Smooth muscle cell (in vitro differentiated cells): ENCODE results near the gene FAM240A. TPM values are rescaled to one million over a fixed set of nuclear protein-coding genes. Genes with fewer than 3 reads are reported as not detected.

ENCODE experiments used
- DNase-seq: peaks from one replicate; lab custom pipeline; 2025; ENCODE audit not compliant: unreplicated experiment; lab: John Stamatoyannopoulos, UW
- H2AFZ ChIP-seq: fragments of 200-600 bp; sonication (generic); 2 replicates; pipeline ENCODE4 v1.6.0; 2016; ENCODE audit warnings: antibody characterized with exemption, low read depth, mild to moderate bottlenecking
- H3F3A ChIP-seq: fragments of 200-600 bp; sonication (generic); 2 replicates; pipeline ENCODE4 v1.6.0; 2017; ENCODE audit warnings: antibody characterized with exemption, low read depth
- H3K27ac ChIP-seq: fragments of 200-600 bp; sonication (generic); 2 replicates; pipeline ENCODE4 v1.5.1; 2016; ENCODE audit warnings: low read depth, mild to moderate bottlenecking
- H3K27me3 ChIP-seq: fragments of 200-600 bp; sonication (generic); 2 replicates; pipeline ENCODE4 v1.6.1; 2016; ENCODE audit warnings: low read depth, mild to moderate bottlenecking
- H3K36me3 ChIP-seq: fragments of 200-600 bp; sonication (generic); 2 replicates; pipeline ENCODE4 v1.5.1; 2016; ENCODE audit warnings: low read depth
- H3K4me1 ChIP-seq: fragments of 200-600 bp; sonication (generic); 2 replicates; pipeline ENCODE4 v1.5.1; 2016; ENCODE audit warnings: low read depth
- H3K4me2 ChIP-seq: fragments of 200-600 bp; sonication (generic); 2 replicates; pipeline ENCODE4 v1.6.0; 2016; ENCODE audit warnings: mild to moderate bottlenecking
- H3K4me3 ChIP-seq: fragments of 200-600 bp; sonication (generic); 2 replicates; pipeline ENCODE4 v1.5.1; 2016; ENCODE audit warnings: mild to moderate bottlenecking
- H3K79me2 ChIP-seq: fragments of 200-600 bp; sonication (generic); 2 replicates; pipeline ENCODE4 v1.6.0; 2016; ENCODE audit warnings: low read depth, mild to moderate bottlenecking
- H3K9ac ChIP-seq: fragments of 200-600 bp; sonication (generic); 2 replicates; pipeline ENCODE4 v1.6.0; 2016; ENCODE audit warnings: low read depth
- H3K9me3 ChIP-seq: fragments of 200-600 bp; sonication (generic); replicated peaks from 2 replicates; pipeline ENCODE4 v1.5.1; 2016; ENCODE audit warnings: low read depth
- H4K20me1 ChIP-seq: fragments of 200-600 bp; sonication (generic); 2 replicates; pipeline ENCODE4 v1.6.0; 2016; ENCODE audit warnings: low read depth
- CTCF ChIP-seq: fragments of 200-600 bp; sonication (generic); IDR thresholded peaks from 2 replicates; pipeline ENCODE4 v1.5.1; 2017; ENCODE audit warnings: borderline replicate concordance, mild to moderate bottlenecking, antibody characterized with exemption; ENCODE audit not compliant: insufficient read depth, poor library complexity, severe bottlenecking
- WGBS: methylation state at CpG from one replicate; pipeline ENCODE4 v1.1.7; 2016; ENCODE audit warnings: low lambda C conversion rate; 5-methylcytosine and 5-hydroxymethylcytosine counted together
- polyA plus RNA-seq: library from polyadenylated mRNA; unstranded; fragments of >200 nt; fragmentation: Nextera tagmentation; extraction: Ambion mirVana; gene quantifications from 2 replicates; pipeline ENCODE4 v1.2.1, GENCODE V29; 2016
- total RNA-seq: library from RNA; depleted of rRNA; stranded (reverse); fragments of >200 nt; gene quantifications from 2 replicates; pipeline ENCODE4 v1.2.3, GENCODE V29; 2014

The FAM240A gene
- total and polyA plus RNA-seq, 2 experiments from 2014 or later: not detected

- TF ChIP-seq CTCF: no peak
- WGBS: 83% methylated on average over 10 of the region's 10 CpGs
- Histone ChIP-seq H3K4me3 (no peak overlapping the region), H3K9ac (no peak overlapping the region), H3K27ac (no peak overlapping the region), H3K27me3 (peaks cover 3% of the 10 kb centered on the region), H3K36me3 (no peaks in the 10 kb centered on the region), H3K79me2 (no peaks in the 10 kb centered on the region), H3K4me1 (no peaks in the 10 kb centered on the region), H3K4me2 (no peak overlapping the region), H3F3A (no peaks in the 10 kb centered on the region), H3K9me3 (no peaks in the 10 kb centered on the region), H4K20me1 (no peaks in the 10 kb centered on the region), H2AFZ (no peak overlapping the region)
- DNase-seq: no peak
These were observed 1.1 kb downstream of the FAM240A start for GRCh38 chr3:46613313-46614005.

GRCh38 chr3:46614431-46614830 lies 2.1 kb downstream of the FAM240A start:
- no peak overlapping the region for H3K27ac ChIP-seq
- H3K9ac ChIP-seq: no peak overlapping the region
- H3K4me3 ChIP-seq: no peak overlapping the region
- H3K4me2 ChIP-seq: no peak overlapping the region
- H4K20me1 ChIP-seq: no peaks in the 10 kb centered on the region
- peaks cover 3% of the 10 kb centered on the region for H3K27me3 ChIP-seq
- TF ChIP-seq CTCF: no peak
- no peaks in the 10 kb centered on the region for H3K9me3 ChIP-seq
- 86% methylated on average over 4 of the region's 4 CpGs for WGBS
- no peaks in the 10 kb centered on the region for H3K79me2 ChIP-seq
- no peak for DNase-seq
- H3F3A ChIP-seq: no peaks in the 10 kb centered on the region
- H2AFZ ChIP-seq: no peak overlapping the region
- H3K4me1 ChIP-seq: no peaks in the 10 kb centered on the region
- H3K36me3 ChIP-seq: no peaks in the 10 kb centered on the region

GRCh38 chr3:46615050-46615775 lies 2.9 kb downstream of the FAM240A start:
- H3K79me2 ChIP-seq: no peaks in the 10 kb centered on the region
- peaks cover 3% of the 10 kb centered on the region for H3K27me3 ChIP-seq
- no peaks in the 10 kb centered on the region for H3K4me1 ChIP-seq
- no peak for TF ChIP-seq CTCF
- no peaks in the 10 kb centered on the region for H3K36me3 ChIP-seq
- WGBS: 94% methylated on average over 9 of the region's 9 CpGs
- H3K4me2 ChIP-seq: no peak overlapping the region
- no peak overlapping the region for H2AFZ ChIP-seq
- no peaks in the 10 kb centered on the region for H3F3A ChIP-seq
- no peak overlapping the region for H3K4me3 ChIP-seq
- no peaks in the 10 kb centered on the region for H4K20me1 ChIP-seq
- H3K27ac ChIP-seq: no peak overlapping the region
- no peak for DNase-seq
- no peak overlapping the region for H3K9ac ChIP-seq
- no peaks in the 10 kb centered on the region for H3K9me3 ChIP-seq
